Spleen (tissue), 7 donors: ENCODE results near the gene GTF2I.

Experiments used
- POLR2A ChIP-seq, 3 donors: fragments of 450-650 bp; IDR thresholded peaks; one replicate each; pipeline ENCODE4 v1.5.1; 2017; ENCODE audit warnings: antibody characterized with exemption in 3 of 3, mild to moderate bottlenecking in 1 of 3
- TF ChIP-seq, protein P1 (sequence below), 11 experiments: fragments of 200-600 bp in 7 of 11; fragments of 450-650 bp in 4 of 11; sonication (generic) in 4 of 11; IDR thresholded peaks in 8 of 11; conservative IDR thresholded peaks in 3 of 11; 1 replicate in 7 of 11; 2 replicates in 4 of 11; pipeline versions ENCODE4 v1.4.0 to v1.8.0; 2016 to 2021; ENCODE audit warnings: antibody characterized with exemption in 11 of 11, inconsistent platforms in 4 of 11, mild to moderate bottlenecking in 1 of 11
- donor health status: DM: no; HTN: no; CAD: no; lungs with moderate emphysema.
- donor health status: DM: no; HTN: no; CAD: no.
- donor health status: DM: no; HTN: no; CAD: no.

DNA sequence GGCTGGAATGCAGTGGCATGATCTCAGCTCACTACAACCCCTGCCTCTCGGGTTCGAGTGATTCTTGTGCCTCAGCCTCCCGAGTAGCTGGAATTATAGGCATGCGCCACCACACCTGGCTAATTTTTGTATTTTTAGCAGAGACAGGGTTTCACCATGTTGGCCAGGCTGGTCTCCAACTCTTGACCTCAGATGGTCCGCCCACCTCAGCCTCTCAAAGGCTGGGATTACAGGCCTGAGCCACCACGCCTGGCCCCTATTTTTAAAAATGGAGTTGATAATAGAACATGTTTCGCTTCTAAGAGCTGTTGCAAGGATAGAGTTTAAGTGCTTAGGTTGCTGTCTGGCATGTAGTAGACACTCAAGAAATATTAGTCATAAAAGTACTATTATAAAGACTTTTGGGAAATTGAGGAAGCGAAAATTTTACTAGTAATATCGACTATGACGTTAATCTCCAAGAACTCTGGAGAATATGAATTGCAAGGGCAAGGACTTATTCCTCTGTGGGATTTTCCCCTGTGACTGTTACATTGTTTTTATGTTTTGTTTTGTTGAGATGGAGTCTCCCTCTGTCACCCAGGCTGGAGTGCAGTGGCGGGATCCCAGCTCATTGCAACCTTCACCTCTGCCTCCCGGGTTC lies 7.9 kb downstream of the GTF2I start:
- TF ChIP-seq POLR2A (IDR thresholded peaks at IDR 0.05), result no peak
- TF ChIP-seq, protein P1, sequence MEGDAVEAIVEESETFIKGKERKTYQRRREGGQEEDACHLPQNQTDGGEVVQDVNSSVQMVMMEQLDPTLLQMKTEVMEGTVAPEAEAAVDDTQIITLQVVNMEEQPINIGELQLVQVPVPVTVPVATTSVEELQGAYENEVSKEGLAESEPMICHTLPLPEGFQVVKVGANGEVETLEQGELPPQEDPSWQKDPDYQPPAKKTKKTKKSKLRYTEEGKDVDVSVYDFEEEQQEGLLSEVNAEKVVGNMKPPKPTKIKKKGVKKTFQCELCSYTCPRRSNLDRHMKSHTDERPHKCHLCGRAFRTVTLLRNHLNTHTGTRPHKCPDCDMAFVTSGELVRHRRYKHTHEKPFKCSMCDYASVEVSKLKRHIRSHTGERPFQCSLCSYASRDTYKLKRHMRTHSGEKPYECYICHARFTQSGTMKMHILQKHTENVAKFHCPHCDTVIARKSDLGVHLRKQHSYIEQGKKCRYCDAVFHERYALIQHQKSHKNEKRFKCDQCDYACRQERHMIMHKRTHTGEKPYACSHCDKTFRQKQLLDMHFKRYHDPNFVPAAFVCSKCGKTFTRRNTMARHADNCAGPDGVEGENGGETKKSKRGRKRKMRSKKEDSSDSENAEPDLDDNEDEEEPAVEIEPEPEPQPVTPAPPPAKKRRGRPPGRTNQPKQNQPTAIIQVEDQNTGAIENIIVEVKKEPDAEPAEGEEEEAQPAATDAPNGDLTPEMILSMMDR (IDR thresholded peaks at IDR 0.05 in 8 of 11, conservative IDR thresholded peaks at IDR 0.05 in 3 of 11), result no peak
